Mesenteric fat pad (tissue), 1 donor: ENCODE measurements around the gene FAM24B. TPM values are rescaled to one million over a fixed set of nuclear protein-coding genes. Genes with fewer than 3 reads are reported as not detected.
"Not testable (repeated sequence)": the region's sequence is repeated elsewhere in the genome, so short reads cannot be mapped to it uniquely, and the experiment has no call there.

ENCODE experiments used
- DNase-seq: peaks from one replicate; pipeline ENCODE4 v3.0.0-alpha.2; 2020; ENCODE audit warnings: low spot score
- total RNA-seq: library from RNA; stranded (reverse); fragmentation: NEBNext Ultra II Directional; extraction: Animal tissue kit (Norgen Biotek cat#: 25700); gene quantifications from one replicate; pipeline ENCODE4 v1.2.1, GENCODE V29; 2021
- donor health status: DM: yes; HTN: yes; CAD: no.

The FAM24B gene
- total RNA-seq, 1 donor from 2014 or later = 0.67 TPM

GRCh38 chr10:122859527-122859926 is 19.9 kb downstream of the FAM24B start:
- no peak for DNase-seq

- not testable (repeated sequence) for DNase-seq
Observed at GRCh38 chr10:122858042-122858441, 21.3 kb downstream of the FAM24B start.

- DNase-seq = no peak
Observed at GRCh38 chr10:122856902-122857301, 22.5 kb downstream of the FAM24B start.

GRCh38 chr10:122855745-122856144 is 23.6 kb downstream of the FAM24B start:
- DNase-seq = no peak

GRCh38 chr10:122854648-122855047 is 24.7 kb downstream of the FAM24B start:
- DNase-seq = no peak

- no peak for DNase-seq
Observed at GRCh38 chr10:122853665-122854313, 25.6 kb downstream of the FAM24B start.

GRCh38 chr10:122852261-122852660 is 27.1 kb downstream of the FAM24B start:
- no peak for DNase-seq

- no peak for DNase-seq
Observed at GRCh38 chr10:122850705-122851640, 28.4 kb downstream of the FAM24B start.

GRCh38 chr10:122849900-122850605 is 29.3 kb downstream of the FAM24B start:
- no peak for DNase-seq

GRCh38 chr10:122849090-122849489 is 30.3 kb downstream of the FAM24B start:
- DNase-seq = no peak

- DNase-seq = no peak
Observed at GRCh38 chr10:122847782-122848604, 31.4 kb downstream of the FAM24B start.

- DNase-seq = no peak
Observed at GRCh38 chr10:122845783-122846332, 33.5 kb downstream of the FAM24B start, which contains the start of gene CUZD1. Gene CUZD1 (minus strand): TSS chr10:122845857. CDS start chr10:122845843, 14 bp downstream.

GRCh38 chr10:122844146-122844545 is 35.2 kb downstream of the FAM24B start:
- no peak for DNase-seq

- no peak for DNase-seq
Observed at GRCh38 chr10:122841569-122841968, 37.8 kb downstream of the FAM24B start.

GRCh38 chr10:122839505-122839904 is 39.9 kb downstream of the FAM24B start:
- no peak for DNase-seq

- DNase-seq = no peak
Observed at GRCh38 chr10:122838880-122839279, 40.5 kb downstream of the FAM24B start.

GRCh38 chr10:122835908-122836307 is 43.5 kb downstream of the FAM24B start:
- no peak for DNase-seq

- no peak for DNase-seq
Observed at GRCh38 chr10:122830965-122831353, 48.4 kb downstream of the FAM24B start.

GRCh38 chr10:122830273-122830964 is 49.0 kb downstream of the FAM24B start:
- no peak for DNase-seq

GRCh38 chr10:122829454-122829853 is 49.9 kb downstream of the FAM24B start:
- DNase-seq = no peak
